Kidney (tissue), 14 donors: ENCODE results near the gene ADCY4. TPM values are rescaled to one million over a fixed set of nuclear protein-coding genes. Genes with fewer than 3 reads are reported as not detected.

Source experiments
- DNase-seq, 5 donors: peaks; one replicate each; pipeline ENCODE4 v3.0.0-alpha.2; 2013 to 2020
- FAIRE-seq: peaks from 2 replicates; lab custom pipeline; 2012; peaks lifted over from hg19 to GRCh38; lab: Jason Lieb, UNC
- H3K27ac ChIP-seq, 2 donors: one replicate each; pipeline ENCODE4 v1.7.0; 2013; ENCODE audit warnings: low read depth in 2 of 2, low read length in 2 of 2, inconsistent platforms in 1 of 2
- H3K27me3 ChIP-seq: one replicate; pipeline ENCODE4 v1.7.1; 2013; ENCODE audit warnings: low read length, inconsistent platforms; ENCODE audit not compliant: control insufficient read depth, insufficient read depth
- H3K36me3 ChIP-seq, 3 donors: one replicate each; pipeline versions ENCODE4 v1.7.0 to v1.7.1; 2013; ENCODE audit warnings: low read length in 3 of 3, control low read depth in 1 of 3, inconsistent platforms in 1 of 3; ENCODE audit not compliant: insufficient read depth in 3 of 3, control insufficient read depth in 2 of 3
- H3K4me1 ChIP-seq, 3 donors: one replicate each; pipeline versions ENCODE4 v1.7.0 to v1.7.1; 2013; ENCODE audit warnings: low read length in 3 of 3, inconsistent platforms in 1 of 3, low read depth in 1 of 3; ENCODE audit not compliant: control insufficient read depth in 2 of 3, insufficient read depth in 2 of 3
- H3K4me3 ChIP-seq, 3 donors: one replicate each; pipeline versions ENCODE4 v1.7.0 to v1.8.1; 2013; ENCODE audit warnings: low read length in 3 of 3, control low read depth in 1 of 3, inconsistent platforms in 1 of 3
- H3K9ac ChIP-seq, 3 donors: one replicate each; pipeline versions ENCODE4 v1.7.0 to v1.7.1; 2013; ENCODE audit warnings: low read length in 3 of 3, control low read depth in 1 of 3, inconsistent platforms in 1 of 3
- H3K9me3 ChIP-seq, 3 donors: one replicate each; pipeline versions ENCODE4 v1.7.0 to v1.7.1; 2013; ENCODE audit warnings: low read length in 3 of 3, control low read depth in 1 of 3, inconsistent platforms in 1 of 3; ENCODE audit not compliant: control insufficient read depth in 2 of 3, insufficient read depth in 1 of 3
- CTCF ChIP-seq: IDR thresholded peaks from 3 replicates; pipeline ENCODE4 v1.5.1; 2012; ENCODE audit warnings: mild to moderate bottlenecking, moderate library complexity, borderline replicate concordance; ENCODE audit not compliant: insufficient read depth; ENCODE audit errors: extremely low read depth
- intact Hi-C: fragments of 100-400 bp; cut with DNase I; formaldehyde crosslinking; loops from one replicate; pipeline ENCODE4 v1.11.1; 2022
- polyA plus RNA-seq: library from polyadenylated mRNA; stranded (reverse); fragments of 350-450 nt; fragmentation: Illumina TruSeq; extraction: RNeasy Lipid Tissue Mini Kit (QIAGEN cat#74804); gene quantifications from one replicate; pipeline ENCODE4 v1.2.3, GENCODE V29; 2014; ENCODE audit warnings: low read depth, low replicate concordance; ENCODE audit not compliant: insufficient read depth
- total RNA-seq: library from RNA; stranded (reverse); fragmentation: NEBNext Ultra II Directional; extraction: Animal tissue kit (Norgen Biotek cat#: 25700); gene quantifications from one replicate; pipeline ENCODE4 v1.2.1, GENCODE V29; 2021
- donor health status: control.
- donor health status: control.
- donor health status: control.
- donor health status: control.
- donor health status: control.
- donor health status: DM: yes; HTN: yes; CAD: no.
- donor health status: Normal renal cell carcinoma (clear cell type).

Gene ADCY4
- total and polyA plus RNA-seq, 2 donors from 2014 or later, result 19.2 to 57.5 TPM

GRCh38 chr14:24297190-24297964, 37.5 kb downstream of the ADCY4 start:
- Histone ChIP-seq H3K27me3 (no peaks in the 10 kb centered on the region), H3K4me1 (peaks cover 0 to 17% (median 8%) of the 10 kb centered on the region in 3 donors), H3K4me3 (no peak overlapping the region), H3K9me3 (no peaks in the 10 kb centered on the region), H3K9ac (no peak overlapping the region), H3K36me3 (peaks cover 9 to 30% (median 21%) of the 10 kb centered on the region in 3 donors), H3K27ac (no peak overlapping the region)
- DNase-seq (no peak), FAIRE-seq (no peak)
- intact Hi-C loops, result no loop called here
- peak; percentile 28 for TF ChIP-seq CTCF

GRCh38 chr14:24296341-24297157, 38.3 kb downstream of the ADCY4 start:
- no peaks in the 10 kb centered on the region for H3K27me3 ChIP-seq
- H3K9ac ChIP-seq, result no peak overlapping the region
- peaks cover 6 to 21% (median 20%) of the 10 kb centered on the region in 3 donors for H3K36me3 ChIP-seq
- H3K9me3 ChIP-seq, result no peaks in the 10 kb centered on the region
- peak in 3 of 5 donors; percentile 68 to 84 (median 77) for DNase-seq
- intact Hi-C loops, result no loop called here
- TF ChIP-seq CTCF, result peak; percentile 71
- peaks cover 0 to 17% (median 8%) of the 10 kb centered on the region in 3 donors for H3K4me1 ChIP-seq
- no peak overlapping the region for H3K4me3 ChIP-seq
- no peak for FAIRE-seq
- H3K27ac ChIP-seq, result no peak overlapping the region

GRCh38 chr14:24293525-24293924, 41.3 kb downstream of the ADCY4 start:
- Histone ChIP-seq H3K27ac (no peak overlapping the region), H3K9me3 (no peaks in the 10 kb centered on the region), H3K4me3 (no peak overlapping the region), H3K27me3 (no peaks in the 10 kb centered on the region), H3K4me1 (peaks cover 0 to 4% (median 0%) of the 10 kb centered on the region in 3 donors), H3K9ac (no peak overlapping the region), H3K36me3 (peaks cover 6 to 36% (median 29%) of the 10 kb centered on the region in 3 donors)
- FAIRE-seq, result no peak
- no peak for TF ChIP-seq CTCF
- no peak for DNase-seq
- intact Hi-C loops, result no loop called here
